Endothelial cell of umbilical vein (primary cell): ENCODE data around the gene CAMSAP1. TPM values are rescaled to one million over a fixed set of nuclear protein-coding genes. Genes with fewer than 3 reads are reported as not detected.

Source experiments
- BruUV-seq: library from RNA; stranded (reverse); fragments of 400-500 nt; replicated peaks from 2 replicates; lab custom pipeline; 2021; lab: Mats Ljungman, UMichigan
- CTCF ChIA-PET: fragments of 300-600, 350-600 bp; sonication (Branson Sonifier 250); formaldehyde crosslinking; loops from one replicate; lab custom pipeline; 2021; ENCODE audit warnings: antibody characterized with exemption, inconsistent platforms; lab: Charles Lee
- POLR2A ChIA-PET: fragments of 300-600, 350-600 bp; sonication (Branson Sonifier 250); formaldehyde crosslinking; loops from one replicate; lab custom pipeline; 2021; ENCODE audit warnings: antibody characterized with exemption, inconsistent platforms; lab: Charles Lee
- DNase-seq: peaks from one replicate; pipeline ENCODE4 v3.0.0-alpha.2; 2011; ENCODE audit warnings: low read depth, low spot score
- FAIRE-seq: peaks from 2 replicates; lab custom pipeline; 2011; peaks lifted over from hg19 to GRCh38; lab: Jason Lieb, UNC
- H2AFZ ChIP-seq: 2 replicates; pipeline ENCODE4 v1.6.0; 2012; ENCODE audit warnings: low read depth, low read length, control low read depth, inconsistent platforms
- H3K27ac ChIP-seq: 2 replicates; pipeline ENCODE4 v1.5.1; 2011; ENCODE audit warnings: low read depth, mild to moderate bottlenecking, control low read depth, low read length, moderate library complexity; ENCODE audit not compliant: insufficient read depth
- H3K27me3 ChIP-seq, 2 experiments: 2 replicates each; pipeline versions ENCODE4 v1.6.0 to v1.6.1; 2011; ENCODE audit warnings: low read length in 2 of 2, mixed read lengths in 1 of 2; ENCODE audit not compliant: control insufficient read depth in 2 of 2, insufficient read depth in 2 of 2
- H3K36me3 ChIP-seq, 2 experiments: 2 replicates in 1 of 2; 3 replicates in 1 of 2; pipeline ENCODE4 v1.5.1; 2011; ENCODE audit warnings: low read length in 2 of 2, mild to moderate bottlenecking in 1 of 2, moderate library complexity in 1 of 2; ENCODE audit not compliant: control insufficient read depth in 2 of 2, insufficient read depth in 2 of 2; ENCODE audit errors: extremely low read depth in 1 of 2
- H3K4me1 ChIP-seq: 3 replicates; pipeline ENCODE4 v1.5.1; 2011; ENCODE audit warnings: mild to moderate bottlenecking, low read length; ENCODE audit not compliant: control insufficient read depth, insufficient read depth; ENCODE audit errors: extremely low read depth
- H3K4me2 ChIP-seq: 2 replicates; pipeline ENCODE4 v1.6.1; 2011; ENCODE audit warnings: low read length, control low read depth, mixed read lengths; ENCODE audit not compliant: insufficient read depth
- H3K4me3 ChIP-seq, 3 experiments: fragments of 200-600 bp in 1 of 3; sonication (generic), shearing (Covaris generic) in 1 of 3; replicated peaks in 1 of 3; 2 replicates each; pipeline ENCODE4 v1.5.1; 2011 to 2016; ENCODE audit warnings: control low read depth in 3 of 3, low read length in 3 of 3, mild to moderate bottlenecking in 2 of 3, inconsistent platforms in 1 of 3, low read depth in 1 of 3, moderate library complexity in 1 of 3; ENCODE audit not compliant: insufficient read depth in 1 of 3
- H3K79me2 ChIP-seq: 2 replicates; pipeline ENCODE4 v1.6.0; 2012; ENCODE audit warnings: low read length, inconsistent platforms; ENCODE audit not compliant: control insufficient read depth, insufficient read depth
- H3K9ac ChIP-seq: replicated peaks from 2 replicates; pipeline ENCODE3; 2011; ENCODE audit warnings: low read length, control low read depth; ENCODE audit not compliant: insufficient read depth; ENCODE audit errors: extremely low read depth
- H3K9me1 ChIP-seq: replicated peaks from 3 replicates; pipeline ENCODE4 v1.6.0; 2011; ENCODE audit warnings: mild to moderate bottlenecking, low read length; ENCODE audit not compliant: control insufficient read depth, insufficient read depth; ENCODE audit errors: extremely low read depth
- H3K9me3 ChIP-seq: replicated peaks from 2 replicates; pipeline ENCODE4 v1.5.1; 2012; ENCODE audit warnings: low read length, inconsistent platforms; ENCODE audit not compliant: control insufficient read depth, insufficient read depth
- H4K20me1 ChIP-seq: replicated peaks from 2 replicates; pipeline ENCODE3; 2011; ENCODE audit warnings: mild to moderate bottlenecking, low read length; ENCODE audit not compliant: control insufficient read depth, insufficient read depth; ENCODE audit errors: extremely low read depth
- CTCF ChIP-seq, 2 donors: IDR thresholded peaks; 1 replicate in 1 of 2; 2 replicates in 1 of 2; pipeline ENCODE4 v1.5.1; 2011; ENCODE audit warnings: low read length in 2 of 2, mild to moderate bottlenecking in 2 of 2, moderate library complexity in 2 of 2, control low read depth in 1 of 2, inconsistent platforms in 1 of 2, low read depth in 1 of 2; ENCODE audit not compliant: insufficient read depth in 1 of 2; ENCODE audit errors: extremely low read depth in 1 of 2
- EZH2 ChIP-seq: IDR thresholded peaks from 2 replicates; pipeline ENCODE4 v1.6.1; 2012; ENCODE audit warnings: borderline replicate concordance, low read depth, mild to moderate bottlenecking, moderate library complexity, low read length, inconsistent platforms; ENCODE audit not compliant: severe bottlenecking
- FOS ChIP-seq: IDR thresholded peaks from 2 replicates; pipeline ENCODE4 v1.6.1; 2011; ENCODE audit warnings: mild to moderate bottlenecking, low read length, moderate library complexity, borderline replicate concordance; ENCODE audit not compliant: insufficient read depth
- GATA2 ChIP-seq: IDR thresholded peaks from 2 replicates; pipeline ENCODE4 v1.7.0; 2011; ENCODE audit warnings: low read depth, mild to moderate bottlenecking, moderate library complexity, mixed read lengths, low read length; ENCODE audit not compliant: insufficient read length, insufficient read depth
- JUN ChIP-seq: IDR thresholded peaks from 2 replicates; pipeline ENCODE4 v1.6.1; 2011; ENCODE audit warnings: borderline replicate concordance, low read depth; ENCODE audit not compliant: insufficient read length, insufficient read depth
- MAX ChIP-seq: IDR thresholded peaks from 2 replicates; pipeline ENCODE4 v1.6.1; 2011; ENCODE audit not compliant: insufficient read depth, insufficient read length
- MYC ChIP-seq: IDR thresholded peaks from one replicate; pipeline ENCODE4 v1.6.1; 2011; ENCODE audit warnings: mild to moderate bottlenecking, low read depth, low read length
- POLR2A ChIP-seq: IDR thresholded peaks from 2 replicates; pipeline ENCODE4 v1.6.1; 2012; ENCODE audit warnings: low read depth, mild to moderate bottlenecking, control low read depth, low read length
- POLR2AphosphoS5 ChIP-seq: IDR thresholded peaks from 2 replicates; pipeline ENCODE4 v1.6.1; 2012; ENCODE audit warnings: low read depth, mild to moderate bottlenecking, control low read depth, low read length, moderate library complexity; ENCODE audit not compliant: insufficient read depth
- dilution Hi-C: fragments of 300-500 bp; cut with MboI; formaldehyde crosslinking; loops from one replicate; pipeline ENCODE4 v1.15.0; 2019; ENCODE audit warnings: low sequenced_read_pairs; ENCODE audit not compliant: extremely low pct_ligation_motif_present
- intact Hi-C: fragments of 100-400 bp; cut with micrococcal nuclease; formaldehyde crosslinking; loops from one replicate; pipeline ENCODE4 v1.10.0; 2022
- polyA plus RNA-seq, 4 experiments: library from polyadenylated mRNA; depleted of rRNA in 3 of 4; stranded (reverse) in 3 of 4; unstranded in 1 of 4; fragments of >200 nt; gene quantifications; 2 replicates each; pipeline versions ENCODE4 v1.2.1 to v1.2.3, GENCODE V29; 2011 to 2012; ENCODE audit warnings: missing spikeins in 1 of 4
- total RNA-seq: library from RNA; stranded (reverse); gene quantifications from 2 replicates; pipeline ENCODE4 v1.2.3, GENCODE V29; 2021

Gene CAMSAP1
- total and polyA plus RNA-seq, 2 donors (not counting 3 experiments of a cell fraction or from before 2014, with no cell fraction given): 8.1 to 25.5 TPM

GRCh38 chr9:135768516-135769218, 138.7 kb downstream of the CAMSAP1 start:
- H3K27me3 ChIP-seq: no peaks in the 10 kb centered on the region
- ChIA-PET POLR2A (no interaction called here), CTCF (no interaction called here)
- no peaks in the 10 kb centered on the region for H3K4me1 ChIP-seq
- H4K20me1 ChIP-seq: no peaks in the 10 kb centered on the region
- no peak overlapping the region for H3K4me2 ChIP-seq
- H3K79me2 ChIP-seq: no peaks in the 10 kb centered on the region
- no peaks in the 10 kb centered on the region for H3K9me1 ChIP-seq
- no peaks in the 10 kb centered on the region for H3K9me3 ChIP-seq
- H2AFZ ChIP-seq: no peak overlapping the region
- dilution Hi-C loops: no loop called here
- DNase-seq (no peak), FAIRE-seq (no peak)
- TF ChIP-seq FOS (no peak), JUN (no peak), CTCF (IDR thresholded peaks at IDR 0.05; ENCODE audit: extremely low read depth in 1 of 2, insufficient read depth in 1 of 2, low read depth in 1 of 2, low read length in 2 of 2) (no peak), EZH2 (no peak), POLR2AphosphoS5 (no peak), POLR2A (no peak), GATA2 (no peak), MAX (no peak), MYC (no peak)
- no peak overlapping the region for H3K4me3 ChIP-seq
- H3K27ac ChIP-seq: no peak overlapping the region
- intact Hi-C loops: no loop called here
- no TSS peak for BruUV-seq
- no peaks in the 10 kb centered on the region for H3K36me3 ChIP-seq
- H3K9ac ChIP-seq: no peak overlapping the region
